ENCODE results near the gene CD274. TPM values are rescaled to one million over a fixed set of nuclear protein-coding genes. Genes with fewer than 3 reads are reported as not detected.

CD274 gene
- polyA plus RNA-seq, 1 donor from 2014 or later = 0.16 TPM

DNA sequence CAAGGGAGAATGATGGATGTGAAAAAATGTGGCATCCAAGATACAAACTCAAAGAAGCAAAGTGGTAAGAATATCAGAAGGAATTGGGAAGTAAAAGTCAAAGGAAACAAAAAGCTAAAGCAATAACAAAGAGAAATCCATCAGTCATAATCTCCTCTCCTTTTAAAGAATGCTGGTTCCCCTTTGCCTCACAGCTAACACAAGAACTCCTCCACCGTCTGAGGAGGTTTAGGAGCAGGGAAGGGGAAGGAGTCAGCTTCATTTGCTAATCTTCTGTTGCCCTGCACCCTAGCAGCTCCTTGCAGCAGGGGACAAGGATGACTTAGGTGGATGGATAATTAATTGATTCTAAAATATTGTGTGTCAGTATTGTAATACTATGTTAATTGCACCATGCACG lies 16.4 kb downstream of the CD274 start:
- H3F3A ChIP-seq (ENCODE audit: insufficient read depth, low read length, poor library complexity, severe bottlenecking) = no peaks in the 10 kb centered on the region
- H3K4me2 ChIP-seq (ENCODE audit: low read length) = no peak overlapping the region

DNA sequence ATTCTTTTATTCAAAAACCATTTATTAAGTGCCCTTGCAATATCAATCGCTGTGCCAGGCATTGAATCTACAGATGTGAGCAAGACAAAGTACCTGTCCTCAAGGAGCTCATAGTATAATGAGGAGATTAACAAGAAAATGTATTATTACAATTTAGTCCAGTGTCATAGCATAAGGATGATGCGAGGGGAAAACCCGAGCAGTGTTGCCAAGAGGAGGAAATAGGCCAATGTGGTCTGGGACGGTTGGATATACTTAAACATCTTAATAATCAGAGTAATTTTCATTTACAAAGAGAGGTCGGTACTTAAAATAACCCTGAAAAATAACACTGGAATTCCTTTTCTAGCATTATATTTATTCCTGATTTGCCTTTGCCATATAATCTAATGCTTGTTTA lies 18.5 kb downstream of the CD274 start:
- H3F3A ChIP-seq (ENCODE audit: insufficient read depth, low read length, poor library complexity, severe bottlenecking) = no peaks in the 10 kb centered on the region
- H3K9ac ChIP-seq (ENCODE audit: low read length) = no peak overlapping the region
- no peak overlapping the region for H2AFZ ChIP-seq (ENCODE audit: low read depth, low read length)
- H3K9me2 ChIP-seq (ENCODE audit: insufficient read depth, low read length) = no peaks in the 10 kb centered on the region
- H3K79me2 ChIP-seq (replicated peaks; ENCODE audit: insufficient read depth, low read length) = no peaks in the 10 kb centered on the region
- H3K36me3 ChIP-seq (ENCODE audit: insufficient read depth, low read length) = no peaks in the 10 kb centered on the region
- no peak overlapping the region for H3K4me2 ChIP-seq (ENCODE audit: low read length)
- no peaks in the 10 kb centered on the region for H3K9me3 ChIP-seq (ENCODE audit: low read length)
- H3K27ac ChIP-seq (ENCODE audit: low read length) = no peak overlapping the region
- TF ChIP-seq, protein P1, sequence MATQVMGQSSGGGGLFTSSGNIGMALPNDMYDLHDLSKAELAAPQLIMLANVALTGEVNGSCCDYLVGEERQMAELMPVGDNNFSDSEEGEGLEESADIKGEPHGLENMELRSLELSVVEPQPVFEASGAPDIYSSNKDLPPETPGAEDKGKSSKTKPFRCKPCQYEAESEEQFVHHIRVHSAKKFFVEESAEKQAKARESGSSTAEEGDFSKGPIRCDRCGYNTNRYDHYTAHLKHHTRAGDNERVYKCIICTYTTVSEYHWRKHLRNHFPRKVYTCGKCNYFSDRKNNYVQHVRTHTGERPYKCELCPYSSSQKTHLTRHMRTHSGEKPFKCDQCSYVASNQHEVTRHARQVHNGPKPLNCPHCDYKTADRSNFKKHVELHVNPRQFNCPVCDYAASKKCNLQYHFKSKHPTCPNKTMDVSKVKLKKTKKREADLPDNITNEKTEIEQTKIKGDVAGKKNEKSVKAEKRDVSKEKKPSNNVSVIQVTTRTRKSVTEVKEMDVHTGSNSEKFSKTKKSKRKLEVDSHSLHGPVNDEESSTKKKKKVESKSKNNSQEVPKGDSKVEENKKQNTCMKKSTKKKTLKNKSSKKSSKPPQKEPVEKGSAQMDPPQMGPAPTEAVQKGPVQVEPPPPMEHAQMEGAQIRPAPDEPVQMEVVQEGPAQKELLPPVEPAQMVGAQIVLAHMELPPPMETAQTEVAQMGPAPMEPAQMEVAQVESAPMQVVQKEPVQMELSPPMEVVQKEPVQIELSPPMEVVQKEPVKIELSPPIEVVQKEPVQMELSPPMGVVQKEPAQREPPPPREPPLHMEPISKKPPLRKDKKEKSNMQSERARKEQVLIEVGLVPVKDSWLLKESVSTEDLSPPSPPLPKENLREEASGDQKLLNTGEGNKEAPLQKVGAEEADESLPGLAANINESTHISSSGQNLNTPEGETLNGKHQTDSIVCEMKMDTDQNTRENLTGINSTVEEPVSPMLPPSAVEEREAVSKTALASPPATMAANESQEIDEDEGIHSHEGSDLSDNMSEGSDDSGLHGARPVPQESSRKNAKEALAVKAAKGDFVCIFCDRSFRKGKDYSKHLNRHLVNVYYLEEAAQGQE (IDR thresholded peaks at IDR 0.05; ENCODE audit: borderline replicate concordance) = no peak
- TF ChIP-seq, protein P2, sequence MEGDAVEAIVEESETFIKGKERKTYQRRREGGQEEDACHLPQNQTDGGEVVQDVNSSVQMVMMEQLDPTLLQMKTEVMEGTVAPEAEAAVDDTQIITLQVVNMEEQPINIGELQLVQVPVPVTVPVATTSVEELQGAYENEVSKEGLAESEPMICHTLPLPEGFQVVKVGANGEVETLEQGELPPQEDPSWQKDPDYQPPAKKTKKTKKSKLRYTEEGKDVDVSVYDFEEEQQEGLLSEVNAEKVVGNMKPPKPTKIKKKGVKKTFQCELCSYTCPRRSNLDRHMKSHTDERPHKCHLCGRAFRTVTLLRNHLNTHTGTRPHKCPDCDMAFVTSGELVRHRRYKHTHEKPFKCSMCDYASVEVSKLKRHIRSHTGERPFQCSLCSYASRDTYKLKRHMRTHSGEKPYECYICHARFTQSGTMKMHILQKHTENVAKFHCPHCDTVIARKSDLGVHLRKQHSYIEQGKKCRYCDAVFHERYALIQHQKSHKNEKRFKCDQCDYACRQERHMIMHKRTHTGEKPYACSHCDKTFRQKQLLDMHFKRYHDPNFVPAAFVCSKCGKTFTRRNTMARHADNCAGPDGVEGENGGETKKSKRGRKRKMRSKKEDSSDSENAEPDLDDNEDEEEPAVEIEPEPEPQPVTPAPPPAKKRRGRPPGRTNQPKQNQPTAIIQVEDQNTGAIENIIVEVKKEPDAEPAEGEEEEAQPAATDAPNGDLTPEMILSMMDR (IDR thresholded peaks at IDR 0.05; ENCODE audit: poor library complexity, severe bottlenecking) = no peak
- TF ChIP-seq MXI1 (conservative IDR thresholded peaks at IDR 0.05; ENCODE audit: poor library complexity, severe bottlenecking) (no peak), TAF1 (IDR thresholded peaks at IDR 0.05; ENCODE audit: low read depth) (no peak), RAD21 (conservative IDR thresholded peaks at IDR 0.05) (no peak), EP300 (conservative IDR thresholded peaks at IDR 0.05; ENCODE audit: poor library complexity, severe bottlenecking) (no peak), EZH2 (IDR thresholded peaks at IDR 0.05; ENCODE audit: borderline replicate concordance, insufficient read depth, low read length, poor library complexity, severe bottlenecking) (no peak), SMC3 (conservative IDR thresholded peaks at IDR 0.05; ENCODE audit: poor library complexity) (no peak)
- H4K20me1 ChIP-seq (ENCODE audit: insufficient read depth) = no peaks in the 10 kb centered on the region
- no peaks in the 10 kb centered on the region for H3K27me3 ChIP-seq (ENCODE audit: insufficient read depth, low read depth, low read length)
- no peak overlapping the region for H3K4me3 ChIP-seq (ENCODE audit: low read length)

More for the DNA sequence above, 16.4 kb downstream of the CD274 start:
- H3K4me3 ChIP-seq (ENCODE audit: low read length) = no peak overlapping the region
- H3K27ac ChIP-seq (ENCODE audit: low read length) = no peak overlapping the region
- TF ChIP-seq SMC3 (conservative IDR thresholded peaks at IDR 0.05; ENCODE audit: poor library complexity) (no peak), EP300 (conservative IDR thresholded peaks at IDR 0.05; ENCODE audit: poor library complexity, severe bottlenecking) (no peak), POLR2AphosphoS5 (IDR thresholded peaks at IDR 0.05) (no peak), MXI1 (conservative IDR thresholded peaks at IDR 0.05; ENCODE audit: poor library complexity, severe bottlenecking) (no peak), EZH2 (IDR thresholded peaks at IDR 0.05; ENCODE audit: borderline replicate concordance, insufficient read depth, low read length, poor library complexity, severe bottlenecking) (no peak), TAF1 (IDR thresholded peaks at IDR 0.05; ENCODE audit: low read depth) (no peak), RAD21 (conservative IDR thresholded peaks at IDR 0.05) (no peak)
- TF ChIP-seq, protein P1 (IDR thresholded peaks at IDR 0.05; ENCODE audit: borderline replicate concordance) = no peak
- TF ChIP-seq, protein P2 (IDR thresholded peaks at IDR 0.05; ENCODE audit: poor library complexity, severe bottlenecking) = no peak
- no peaks in the 10 kb centered on the region for H4K20me1 ChIP-seq (ENCODE audit: insufficient read depth)
- no peaks in the 10 kb centered on the region for H3K79me2 ChIP-seq (replicated peaks; ENCODE audit: insufficient read depth, low read length)
- H3K9me3 ChIP-seq (ENCODE audit: low read length) = no peaks in the 10 kb centered on the region
- no peaks in the 10 kb centered on the region for H3K27me3 ChIP-seq (ENCODE audit: insufficient read depth, low read depth, low read length)
- H3K36me3 ChIP-seq (ENCODE audit: insufficient read depth, low read length) = no peaks in the 10 kb centered on the region
- H3K9me2 ChIP-seq (ENCODE audit: insufficient read depth, low read length) = no peaks in the 10 kb centered on the region
- no peak overlapping the region for H2AFZ ChIP-seq (ENCODE audit: low read depth, low read length)
- no peak overlapping the region for H3K9ac ChIP-seq (ENCODE audit: low read length)

Measured in neural cell (in vitro differentiated cells).